Measurements from ENCODE around the gene CHMP4A. TPM values are rescaled to one million over a fixed set of nuclear protein-coding genes. Genes with fewer than 3 reads are reported as not detected.
A peak's percentile ranks its signal among the peaks of the same experiment; 100 is the strongest.

The CHMP4A gene
- total and polyA plus RNA-seq, 2 of the 13 experiments (the other 11 are each of a cell fraction or from before 2014, with no cell fraction given) = 83.6 to 113 TPM

DNA sequence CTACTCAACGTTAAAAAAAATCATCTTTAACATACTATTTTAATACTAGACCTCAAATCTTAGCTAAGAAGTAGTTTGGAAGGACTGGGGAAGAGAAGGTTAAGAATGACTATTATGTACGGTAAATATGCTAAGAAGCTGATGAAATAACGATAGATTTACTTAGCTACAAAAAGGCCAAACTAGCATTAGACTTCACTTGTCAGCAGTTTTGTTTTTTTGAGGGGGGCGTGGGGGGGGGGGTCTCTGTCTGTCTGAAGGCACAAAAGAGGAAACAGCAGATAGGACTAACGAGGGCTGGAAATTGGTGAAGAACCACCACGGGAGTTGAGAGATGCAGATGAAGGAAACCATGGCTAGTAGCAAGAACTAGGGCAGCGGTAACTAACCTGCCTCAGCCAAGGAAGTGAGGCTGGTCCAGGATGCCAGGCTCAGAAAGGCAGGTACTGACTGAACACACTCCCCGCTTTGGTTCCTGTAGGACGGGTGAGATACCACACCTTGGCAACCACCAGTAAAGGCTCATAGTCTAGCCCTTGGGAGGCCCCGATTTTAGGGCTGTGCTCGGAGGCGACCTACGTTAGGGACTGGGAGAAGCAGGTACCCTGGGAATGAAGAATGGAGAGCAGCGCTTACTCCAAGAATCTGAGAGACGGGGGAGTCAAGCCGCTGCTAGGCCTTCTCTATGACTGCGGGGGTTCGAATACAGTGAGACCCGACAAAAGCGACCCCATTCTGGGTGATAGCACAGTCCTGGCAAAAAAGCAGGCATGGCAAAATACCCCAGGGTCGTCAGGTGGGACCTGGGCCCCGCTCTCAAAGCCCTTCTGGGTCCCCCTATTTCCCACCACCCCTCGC is 18.2 kb upstream of the CHMP4A start (continued):
- TF ChIP-seq, protein P1, sequence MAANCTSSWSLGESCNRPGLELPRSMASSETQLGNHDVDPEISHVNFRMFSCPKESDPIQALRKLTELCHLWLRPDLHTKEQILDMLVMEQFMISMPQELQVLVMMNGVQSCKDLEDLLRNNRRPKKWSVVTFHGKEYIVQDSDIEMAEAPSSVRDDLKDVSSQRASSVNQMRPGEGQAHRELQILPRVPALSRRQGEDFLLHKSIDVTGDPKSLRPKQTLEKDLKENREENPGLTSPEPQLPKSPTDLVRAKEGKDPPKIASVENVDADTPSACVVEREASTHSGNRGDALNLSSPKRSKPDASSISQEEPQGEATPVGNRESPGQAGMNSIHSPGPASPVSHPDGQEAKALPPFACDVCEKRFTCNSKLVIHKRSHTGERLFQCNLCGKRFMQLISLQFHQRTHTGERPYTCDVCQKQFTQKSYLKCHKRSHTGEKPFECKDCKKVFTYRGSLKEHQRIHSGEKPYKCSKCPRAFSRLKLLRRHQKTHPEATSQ (CRISPR knock-in tag; IDR thresholded peaks at IDR 0.05; ENCODE audit: borderline replicate concordance) = 0 out of 2 replicates have a peak, but pooled peaks have one; percentile 15
- TF ChIP-seq ARNT2 (CRISPR knock-in tag; IDR thresholded peaks at IDR 0.05; ENCODE audit: low read depth) = peak; percentile 18; the same call in 1 of the 2 replicates
- TF ChIP-seq ZSCAN12 (CRISPR knock-in tag; IDR thresholded peaks at IDR 0.05) = no peak
- TF ChIP-seq ZNF251 (CRISPR knock-in tag; IDR thresholded peaks at IDR 0.05) = 0 out of 2 replicates have a peak, but pooled peaks have one; percentile 60
- TF ChIP-seq ZNF124 (CRISPR knock-in tag; IDR thresholded peaks at IDR 0.05) = no peak
- TF ChIP-seq, protein P2, sequence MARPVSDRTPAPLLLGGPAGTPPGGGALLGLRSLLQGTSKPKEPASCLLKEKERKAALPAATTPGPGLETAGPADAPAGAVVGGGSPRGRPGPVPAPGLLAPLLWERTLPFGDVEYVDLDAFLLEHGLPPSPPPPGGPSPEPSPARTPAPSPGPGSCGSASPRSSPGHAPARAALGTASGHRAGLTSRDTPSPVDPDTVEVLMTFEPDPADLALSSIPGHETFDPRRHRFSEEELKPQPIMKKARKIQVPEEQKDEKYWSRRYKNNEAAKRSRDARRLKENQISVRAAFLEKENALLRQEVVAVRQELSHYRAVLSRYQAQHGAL (CRISPR knock-in tag; IDR thresholded peaks at IDR 0.05; ENCODE audit: not compliant biosample characterization) = no peak
- TF ChIP-seq ZNF670 (CRISPR knock-in tag; IDR thresholded peaks at IDR 0.05; ENCODE audit: borderline replicate concordance) = no peak; the same call in 1 of the 2 replicates
- no peak for TF ChIP-seq ZNF343 (CRISPR knock-in tag; IDR thresholded peaks at IDR 0.05)
- TF ChIP-seq, protein P3, sequence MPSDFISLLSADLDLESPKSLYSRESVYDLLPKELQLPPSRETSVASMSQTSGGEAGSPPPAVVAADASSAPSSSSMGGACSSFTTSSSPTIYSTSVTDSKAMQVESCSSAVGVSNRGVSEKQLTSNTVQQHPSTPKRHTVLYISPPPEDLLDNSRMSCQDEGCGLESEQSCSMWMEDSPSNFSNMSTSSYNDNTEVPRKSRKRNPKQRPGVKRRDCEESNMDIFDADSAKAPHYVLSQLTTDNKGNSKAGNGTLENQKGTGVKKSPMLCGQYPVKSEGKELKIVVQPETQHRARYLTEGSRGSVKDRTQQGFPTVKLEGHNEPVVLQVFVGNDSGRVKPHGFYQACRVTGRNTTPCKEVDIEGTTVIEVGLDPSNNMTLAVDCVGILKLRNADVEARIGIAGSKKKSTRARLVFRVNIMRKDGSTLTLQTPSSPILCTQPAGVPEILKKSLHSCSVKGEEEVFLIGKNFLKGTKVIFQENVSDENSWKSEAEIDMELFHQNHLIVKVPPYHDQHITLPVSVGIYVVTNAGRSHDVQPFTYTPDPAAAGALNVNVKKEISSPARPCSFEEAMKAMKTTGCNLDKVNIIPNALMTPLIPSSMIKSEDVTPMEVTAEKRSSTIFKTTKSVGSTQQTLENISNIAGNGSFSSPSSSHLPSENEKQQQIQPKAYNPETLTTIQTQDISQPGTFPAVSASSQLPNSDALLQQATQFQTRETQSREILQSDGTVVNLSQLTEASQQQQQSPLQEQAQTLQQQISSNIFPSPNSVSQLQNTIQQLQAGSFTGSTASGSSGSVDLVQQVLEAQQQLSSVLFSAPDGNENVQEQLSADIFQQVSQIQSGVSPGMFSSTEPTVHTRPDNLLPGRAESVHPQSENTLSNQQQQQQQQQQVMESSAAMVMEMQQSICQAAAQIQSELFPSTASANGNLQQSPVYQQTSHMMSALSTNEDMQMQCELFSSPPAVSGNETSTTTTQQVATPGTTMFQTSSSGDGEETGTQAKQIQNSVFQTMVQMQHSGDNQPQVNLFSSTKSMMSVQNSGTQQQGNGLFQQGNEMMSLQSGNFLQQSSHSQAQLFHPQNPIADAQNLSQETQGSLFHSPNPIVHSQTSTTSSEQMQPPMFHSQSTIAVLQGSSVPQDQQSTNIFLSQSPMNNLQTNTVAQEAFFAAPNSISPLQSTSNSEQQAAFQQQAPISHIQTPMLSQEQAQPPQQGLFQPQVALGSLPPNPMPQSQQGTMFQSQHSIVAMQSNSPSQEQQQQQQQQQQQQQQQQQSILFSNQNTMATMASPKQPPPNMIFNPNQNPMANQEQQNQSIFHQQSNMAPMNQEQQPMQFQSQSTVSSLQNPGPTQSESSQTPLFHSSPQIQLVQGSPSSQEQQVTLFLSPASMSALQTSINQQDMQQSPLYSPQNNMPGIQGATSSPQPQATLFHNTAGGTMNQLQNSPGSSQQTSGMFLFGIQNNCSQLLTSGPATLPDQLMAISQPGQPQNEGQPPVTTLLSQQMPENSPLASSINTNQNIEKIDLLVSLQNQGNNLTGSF (CRISPR knock-in tag; IDR thresholded peaks at IDR 0.05) = peak; percentile 76; the same call in 1 of the 2 replicates
- peak; percentile 47; the same call in 1 of the 2 replicates for TF ChIP-seq MAFF (IDR thresholded peaks at IDR 0.05; ENCODE audit: low read depth, low read length)
- peak; percentile 57 for TF ChIP-seq ZNF781 (CRISPR knock-in tag; IDR thresholded peaks at IDR 0.05; ENCODE audit: borderline replicate concordance, not compliant biosample characterization)
- TF ChIP-seq, protein P4, sequence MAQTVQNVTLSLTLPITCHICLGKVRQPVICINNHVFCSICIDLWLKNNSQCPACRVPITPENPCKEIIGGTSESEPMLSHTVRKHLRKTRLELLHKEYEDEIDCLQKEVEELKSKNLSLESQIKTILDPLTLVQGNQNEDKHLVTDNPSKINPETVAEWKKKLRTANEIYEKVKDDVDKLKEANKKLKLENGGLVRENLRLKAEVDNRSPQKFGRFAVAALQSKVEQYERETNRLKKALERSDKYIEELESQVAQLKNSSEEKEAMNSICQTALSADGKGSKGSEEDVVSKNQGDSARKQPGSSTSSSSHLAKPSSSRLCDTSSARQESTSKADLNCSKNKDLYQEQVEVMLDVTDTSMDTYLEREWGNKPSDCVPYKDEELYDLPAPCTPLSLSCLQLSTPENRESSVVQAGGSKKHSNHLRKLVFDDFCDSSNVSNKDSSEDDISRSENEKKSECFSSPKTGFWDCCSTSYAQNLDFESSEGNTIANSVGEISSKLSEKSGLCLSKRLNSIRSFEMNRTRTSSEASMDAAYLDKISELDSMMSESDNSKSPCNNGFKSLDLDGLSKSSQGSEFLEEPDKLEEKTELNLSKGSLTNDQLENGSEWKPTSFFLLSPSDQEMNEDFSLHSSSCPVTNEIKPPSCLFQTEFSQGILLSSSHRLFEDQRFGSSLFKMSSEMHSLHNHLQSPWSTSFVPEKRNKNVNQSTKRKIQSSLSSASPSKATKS (CRISPR knock-in tag; IDR thresholded peaks at IDR 0.05) = no peak
- 0 out of 2 replicates have a peak, but pooled peaks have one; percentile 15 for TF ChIP-seq SIN3B (IDR thresholded peaks at IDR 0.05; ENCODE audit: low read length)
- no peak for TF ChIP-seq ZFP36L1 (CRISPR knock-in tag; IDR thresholded peaks at IDR 0.05)
- peak; percentile 32; the same call in 1 of the 2 replicates for TF ChIP-seq ZNF570 (CRISPR knock-in tag; IDR thresholded peaks at IDR 0.05; ENCODE audit: borderline replicate concordance)
- no peak; the same call in 1 of the 2 replicates for TF ChIP-seq HIVEP1 (CRISPR knock-in tag; IDR thresholded peaks at IDR 0.05)
- TF ChIP-seq SOX5 (CRISPR knock-in tag; IDR thresholded peaks at IDR 0.05; ENCODE audit: borderline replicate concordance) = peak; percentile 27; the same call in 1 of the 2 replicates
- no peak for TF ChIP-seq SCMH1 (CRISPR knock-in tag; IDR thresholded peaks at IDR 0.05; ENCODE audit: borderline replicate concordance)
- no peak for TF ChIP-seq MED1 (CRISPR knock-in tag; IDR thresholded peaks at IDR 0.05)

Measured in HepG2 (cell line).